ENCODE measurements around the gene ACTA1.

Gene ACTA1

DNA sequence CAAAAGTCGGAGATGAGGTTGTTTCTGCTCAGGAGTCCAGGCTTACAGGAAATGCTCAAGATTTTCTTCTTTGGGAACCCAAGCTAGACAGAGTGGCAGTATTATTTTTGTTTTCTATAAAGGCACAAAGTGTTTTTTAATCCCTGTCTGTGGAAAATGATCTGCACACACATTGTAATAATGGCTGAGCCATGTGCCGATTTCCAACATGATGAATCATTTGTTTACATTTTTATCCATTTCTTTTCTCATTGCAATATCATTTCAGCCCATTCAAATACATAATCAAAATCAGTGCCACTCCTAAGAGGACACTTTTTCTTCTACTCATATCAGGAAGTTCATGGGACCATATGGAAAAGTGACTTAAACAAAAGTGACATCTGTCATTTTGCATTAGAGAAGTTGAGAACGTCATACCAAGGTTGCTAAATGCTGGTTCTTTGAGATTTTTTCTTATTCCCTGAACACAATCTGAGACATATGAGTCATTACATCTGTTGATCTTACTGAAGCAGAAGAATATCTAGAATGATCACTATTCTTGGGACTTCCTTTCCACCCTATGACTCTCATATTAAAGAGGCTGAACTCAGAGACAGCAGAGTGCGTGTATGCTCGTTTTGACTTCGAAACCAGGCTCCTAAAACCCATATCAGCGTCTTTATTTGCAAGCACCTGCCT is 44.9 kb downstream of the ACTA1 start:
- Histone ChIP-seq H3K9ac (ENCODE audit: low read depth, low read length) (no peak overlapping the region), H3K9me3 (ENCODE audit: control insufficient read depth, insufficient read depth, low read length) (no peaks in the 10 kb centered on the region), H3K4me1 (ENCODE audit: control insufficient read depth, insufficient read depth, low read length) (no peaks in the 10 kb centered on the region), H3K36me3 (ENCODE audit: control insufficient read depth, insufficient read depth, low read length) (no peaks in the 10 kb centered on the region), H3K27me3 (ENCODE audit: control insufficient read depth, insufficient read depth, low read length) (no peaks in the 10 kb centered on the region), H3K4me3 (ENCODE audit: low read depth, low read length) (no peak overlapping the region), H3K27ac (ENCODE audit: low read depth, low read length) (no peak overlapping the region)

DNA sequence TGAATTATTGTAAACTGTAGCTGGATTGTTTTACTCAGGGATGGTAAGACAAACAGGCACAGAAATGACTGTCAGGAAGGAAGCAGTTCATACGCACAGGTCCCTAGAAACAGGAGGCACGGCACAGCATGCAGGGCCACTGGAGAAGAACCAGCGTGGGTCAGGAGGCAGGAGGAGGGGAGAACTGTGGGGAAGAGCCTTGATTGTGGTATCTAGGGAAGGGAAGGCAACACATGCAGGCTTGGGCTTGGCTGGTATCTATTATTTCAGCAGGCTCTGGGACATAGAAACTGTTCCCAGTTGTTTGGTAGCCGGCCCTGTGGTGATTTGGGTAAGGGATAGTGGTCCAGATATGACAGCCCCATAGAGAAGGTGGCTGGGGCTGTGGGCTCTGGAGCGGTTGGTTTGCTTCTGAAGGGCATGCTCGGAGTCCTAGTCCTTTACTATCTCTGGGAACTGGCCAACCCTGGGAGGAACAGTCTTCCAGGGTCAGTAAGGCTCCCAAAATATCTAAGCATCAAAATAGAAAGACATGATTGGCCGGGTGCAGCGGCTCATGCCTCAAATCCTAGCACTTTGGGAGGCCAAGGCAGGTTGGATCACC is 47.9 kb downstream of the ACTA1 start:
- H3K4me3 ChIP-seq (ENCODE audit: low read depth, low read length) = no peak overlapping the region
- no peak overlapping the region for H3K27ac ChIP-seq (ENCODE audit: low read depth, low read length)
- H3K9me3 ChIP-seq (ENCODE audit: control insufficient read depth, insufficient read depth, low read length) = no peaks in the 10 kb centered on the region
- no peaks in the 10 kb centered on the region; the same call in 1 of the 2 replicates for H3K27me3 ChIP-seq (ENCODE audit: control insufficient read depth, insufficient read depth, low read length)
- H3K4me1 ChIP-seq (ENCODE audit: control insufficient read depth, insufficient read depth, low read length) = peaks cover 13% of the 10 kb centered on the region
- H3K9ac ChIP-seq (ENCODE audit: low read depth, low read length) = no peak overlapping the region
- no peaks in the 10 kb centered on the region for H3K36me3 ChIP-seq (ENCODE audit: control insufficient read depth, insufficient read depth, low read length)

GRCh38 chr1:229384822-229385221 is 49.1 kb downstream of the ACTA1 start:
- no peak overlapping the region for H3K9ac ChIP-seq (ENCODE audit: low read depth, low read length)
- no peak overlapping the region for H3K27ac ChIP-seq (ENCODE audit: low read depth, low read length)
- no peaks in the 10 kb centered on the region for H3K9me3 ChIP-seq (ENCODE audit: control insufficient read depth, insufficient read depth, low read length)
- H3K4me3 ChIP-seq (ENCODE audit: low read depth, low read length) = no peak overlapping the region
- H3K36me3 ChIP-seq (ENCODE audit: control insufficient read depth, insufficient read depth, low read length) = no peaks in the 10 kb centered on the region
- peaks cover 24% of the 10 kb centered on the region for H3K4me1 ChIP-seq (ENCODE audit: control insufficient read depth, insufficient read depth, low read length)
- peaks cover 6% of the 10 kb centered on the region for H3K27me3 ChIP-seq (ENCODE audit: control insufficient read depth, insufficient read depth, low read length)

GRCh38 chr1:229383961-229384360 is 49.9 kb downstream of the ACTA1 start:
- Histone ChIP-seq H3K9ac (ENCODE audit: low read depth, low read length) (no peak overlapping the region), H3K4me3 (ENCODE audit: low read depth, low read length) (no peak overlapping the region), H3K9me3 (ENCODE audit: control insufficient read depth, insufficient read depth, low read length) (no peaks in the 10 kb centered on the region), H3K36me3 (ENCODE audit: control insufficient read depth, insufficient read depth, low read length) (no peaks in the 10 kb centered on the region), H3K27ac (ENCODE audit: low read depth, low read length) (no peak overlapping the region), H3K27me3 (ENCODE audit: control insufficient read depth, insufficient read depth, low read length) (peaks cover 9% of the 10 kb centered on the region), H3K4me1 (ENCODE audit: control insufficient read depth, insufficient read depth, low read length) (peaks cover 33% of the 10 kb centered on the region)

GRCh38 chr1:229383188-229383587 is 50.7 kb downstream of the ACTA1 start:
- H3K9ac ChIP-seq (ENCODE audit: low read depth, low read length) = no peak overlapping the region
- H3K27me3 ChIP-seq (ENCODE audit: control insufficient read depth, insufficient read depth, low read length) = peaks cover 9% of the 10 kb centered on the region
- no peaks in the 10 kb centered on the region for H3K9me3 ChIP-seq (ENCODE audit: control insufficient read depth, insufficient read depth, low read length)
- H3K4me1 ChIP-seq (ENCODE audit: control insufficient read depth, insufficient read depth, low read length) = peaks cover 36% of the 10 kb centered on the region
- H3K4me3 ChIP-seq (ENCODE audit: low read depth, low read length) = no peak overlapping the region
- H3K36me3 ChIP-seq (ENCODE audit: control insufficient read depth, insufficient read depth, low read length) = no peaks in the 10 kb centered on the region
- H3K27ac ChIP-seq (ENCODE audit: low read depth, low read length) = no peak overlapping the region
